Measurements from ENCODE around the gene CADPS2. TPM values are rescaled to one million over a fixed set of nuclear protein-coding genes. Genes with fewer than 3 reads are reported as not detected.

CADPS2 gene
- total RNA-seq, 4 donors from 2014 or later, result 8.7 to 27.9 (median 16.7) TPM

GRCh38 chr7:122604251-122604650 is 282.0 kb downstream of the CADPS2 start:
- no peak for TF ChIP-seq CTCF (IDR thresholded peaks at IDR 0.05; ENCODE audit: low read depth)

- TF ChIP-seq CTCF (IDR thresholded peaks at IDR 0.05; ENCODE audit: low read depth), result no peak
Measured at GRCh38 chr7:122602800-122603199, 283.5 kb downstream of the CADPS2 start.

GRCh38 chr7:122600630-122601029 is 285.6 kb downstream of the CADPS2 start:
- TF ChIP-seq CTCF (IDR thresholded peaks at IDR 0.05; ENCODE audit: low read depth), result no peak

GRCh38 chr7:122600042-122600441 is 286.2 kb downstream of the CADPS2 start:
- TF ChIP-seq CTCF (IDR thresholded peaks at IDR 0.05; ENCODE audit: low read depth), result no peak

DNA sequence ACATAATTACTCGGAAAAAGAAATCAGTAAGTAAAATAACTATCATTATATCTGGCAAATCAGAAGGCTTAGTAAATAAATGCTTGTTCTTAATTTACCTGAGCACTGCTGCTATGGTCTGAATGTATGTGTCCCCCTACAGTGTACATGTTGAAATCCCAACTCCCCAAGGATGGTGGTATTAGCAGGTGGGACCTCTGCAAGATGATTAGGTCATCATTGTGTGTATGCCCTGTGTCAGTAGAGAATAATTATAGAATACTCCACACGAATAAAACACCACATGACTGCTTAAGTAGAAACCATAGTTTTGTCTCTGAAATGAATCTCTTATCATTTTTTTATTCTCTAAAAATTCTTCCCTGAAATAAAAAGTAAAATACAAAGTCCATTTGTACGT is 289.0 kb downstream of the CADPS2 start:
- no peak for TF ChIP-seq CTCF (IDR thresholded peaks at IDR 0.05; ENCODE audit: low read depth)

DNA sequence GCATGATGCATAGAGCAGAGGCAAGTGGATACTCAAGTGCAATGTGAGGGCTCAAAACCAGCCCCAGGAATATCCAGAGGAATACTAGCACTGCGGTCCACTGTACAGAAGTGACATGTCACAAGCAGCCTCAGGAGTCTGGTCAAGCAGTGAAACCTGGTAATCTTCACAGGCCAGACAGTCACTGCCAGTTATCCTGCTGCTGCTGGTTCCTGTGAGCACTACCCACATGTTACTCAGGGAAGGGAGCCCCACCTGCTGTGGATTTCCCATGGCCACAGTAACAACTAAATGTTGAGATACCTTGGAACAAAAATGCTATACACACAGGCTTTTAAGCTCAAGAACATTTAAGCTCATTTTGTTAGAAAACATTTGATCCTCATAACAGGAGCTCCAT is 290.4 kb downstream of the CADPS2 start:
- no peak for TF ChIP-seq CTCF (IDR thresholded peaks at IDR 0.05; ENCODE audit: low read depth)

DNA sequence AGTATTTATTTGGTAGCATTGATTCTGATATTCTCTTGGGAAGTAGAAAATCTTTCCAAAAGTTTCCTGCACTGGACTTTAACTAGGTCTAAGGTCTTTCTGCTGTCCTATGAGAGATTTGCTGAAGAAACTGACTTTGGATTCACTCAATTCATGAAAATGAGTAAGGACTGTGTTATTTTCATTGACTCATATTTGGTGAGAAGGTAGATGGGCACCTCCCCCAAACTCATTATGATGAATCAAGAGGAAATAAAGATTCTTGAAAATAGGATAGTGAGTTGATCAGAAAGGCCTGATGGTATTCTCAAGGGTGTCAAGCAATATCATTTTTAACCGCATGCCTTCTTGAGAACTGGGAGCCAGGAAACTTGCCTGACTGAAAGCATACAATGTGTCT is 297.6 kb downstream of the CADPS2 start:
- TF ChIP-seq CTCF (IDR thresholded peaks at IDR 0.05; ENCODE audit: low read depth), result no peak

Data from subcutaneous adipose tissue (tissue), 4 donors.